Measurements from ENCODE around the gene AIRE.

Gene AIRE

GRCh38 chr21:44314561-44314960 lies 28.9 kb downstream of the AIRE start:
- peaks cover 17 to 100% (median 81%) of the 10 kb centered on the region in 11 experiments for H4K20me1 ChIP-seq
- H3K36me3 ChIP-seq = peaks cover 85 to 100% (median 99%) of the 10 kb centered on the region in 11 experiments
- H3K27ac ChIP-seq = no peak overlapping the region
- peaks cover 0 to 11% (median 8%) of the 10 kb centered on the region in 10 experiments; a peak in 14 of 20 replicates for H3K4me1 ChIP-seq
- H3K4me2 ChIP-seq = no peak overlapping the region
- no peak for TF ChIP-seq Cebpa-rat (IDR thresholded peaks at IDR 0.05)
- H3K9me3 ChIP-seq (replicated peaks in 1 of 11) = no peaks in the 10 kb centered on the region
- no peak overlapping the region for H3K9ac ChIP-seq
- no peak overlapping the region for H3K4me3 ChIP-seq
- no peaks in the 10 kb centered on the region for H3K27me3 ChIP-seq

DNA sequence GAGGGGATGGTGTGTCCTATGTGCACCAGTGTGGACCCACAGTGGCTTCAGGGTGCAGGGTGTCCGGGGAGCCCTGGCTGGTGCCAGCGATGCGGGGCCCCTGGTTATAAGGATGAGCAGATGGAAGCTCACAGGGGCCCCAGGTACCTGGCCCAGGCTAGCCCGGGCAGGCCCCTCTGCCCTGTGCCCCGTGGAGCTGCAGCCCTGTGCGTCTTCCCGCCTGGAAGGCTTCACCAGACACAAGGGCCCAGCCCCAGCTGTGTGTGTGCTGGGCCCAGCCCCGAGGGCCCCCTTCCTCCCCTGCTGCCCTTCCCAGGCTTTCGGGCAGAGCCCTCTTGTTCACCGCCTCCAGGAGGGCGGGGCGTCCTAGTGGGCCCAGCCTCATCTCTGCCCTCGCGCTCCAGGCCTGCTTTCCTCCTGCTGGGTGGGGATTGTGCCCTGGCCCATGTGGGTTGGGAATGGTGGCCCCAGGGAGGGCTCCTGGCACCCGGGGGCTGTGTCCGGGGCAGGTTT lies 30.1 kb downstream of the AIRE start:
- Histone ChIP-seq H3K27ac (peak overlapping the region in 3 of 11 experiments; percentile 8 to 43 (median 40); a peak in 5 of 22 replicates), H4K20me1 (peaks cover 5 to 100% (median 74%) of the 10 kb centered on the region in 11 experiments; a peak in 20 of 22 replicates), H3K4me2 (no peak overlapping the region), H3K4me3 (no peak overlapping the region), H3K27me3 (no peaks in the 10 kb centered on the region), H3K4me1 (no peaks in the 10 kb centered on the region), H3K9me3 (replicated peaks in 1 of 11) (no peaks in the 10 kb centered on the region), H3K36me3 (peaks cover 85 to 100% (median 99%) of the 10 kb centered on the region in 11 experiments), H3K9ac (peak overlapping the region in 1 of 11 experiments; percentile 37; a peak in 1 of 22 replicates)
- TF ChIP-seq Cebpa-rat (IDR thresholded peaks at IDR 0.05) = no peak

DNA sequence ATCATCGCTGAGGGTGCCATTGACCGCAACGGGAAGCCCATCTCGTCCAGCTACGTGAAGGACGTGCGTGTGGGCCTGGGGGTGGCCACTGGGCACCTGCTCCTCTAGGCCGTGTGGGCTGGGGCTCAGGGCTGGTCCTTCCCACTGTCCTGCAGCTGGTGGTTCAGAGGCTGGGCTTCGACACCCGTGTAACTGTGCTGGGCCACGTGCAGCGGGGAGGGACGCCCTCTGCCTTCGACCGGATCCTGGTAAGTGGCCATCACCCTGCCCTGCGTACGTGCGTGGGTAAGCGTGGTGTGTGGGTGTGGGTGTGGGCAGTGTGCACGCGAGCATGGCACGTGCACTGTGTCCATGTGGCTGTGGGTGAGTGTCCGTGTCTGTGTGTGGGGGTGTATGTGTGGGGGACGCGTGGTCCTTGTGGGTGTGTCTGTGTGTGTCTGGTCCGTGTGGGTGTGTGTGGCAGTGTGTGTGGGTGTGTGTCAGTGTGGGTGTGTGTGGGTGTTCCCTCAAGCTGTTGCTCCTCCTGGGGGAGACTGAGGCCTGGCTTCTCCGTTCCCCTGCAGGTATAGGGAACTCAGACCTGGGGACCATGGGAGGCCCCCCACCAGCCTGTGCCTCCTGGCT lies 30.7 kb downstream of the AIRE start:
- no peak overlapping the region for H3K4me3 ChIP-seq
- H3K9ac ChIP-seq = no peak overlapping the region; a peak in 1 of 22 replicates
- no peaks in the 10 kb centered on the region for H3K27me3 ChIP-seq
- peaks cover 4 to 98% (median 70%) of the 10 kb centered on the region in 11 experiments; a peak in 19 of 22 replicates for H4K20me1 ChIP-seq
- no peaks in the 10 kb centered on the region for H3K9me3 ChIP-seq (replicated peaks in 1 of 11)
- H3K27ac ChIP-seq = no peak overlapping the region; a peak in 1 of 22 replicates
- peaks cover 81 to 98% (median 96%) of the 10 kb centered on the region in 11 experiments for H3K36me3 ChIP-seq
- no peak for TF ChIP-seq Cebpa-rat (IDR thresholded peaks at IDR 0.05)
- H3K4me1 ChIP-seq = no peaks in the 10 kb centered on the region
- no peak overlapping the region for H3K4me2 ChIP-seq

GRCh38 chr21:44317241-44317782 lies 31.6 kb downstream of the AIRE start:
- Histone ChIP-seq H3K36me3 (peaks cover 81 to 98% (median 96%) of the 10 kb centered on the region in 11 experiments), H3K9ac (no peak overlapping the region; a peak in 1 of 22 replicates), H3K27ac (no peak overlapping the region), H3K4me2 (no peak overlapping the region), H3K4me1 (no peaks in the 10 kb centered on the region), H4K20me1 (peaks cover 4 to 98% (median 64%) of the 10 kb centered on the region in 11 experiments; a peak in 18 of 22 replicates), H3K27me3 (no peaks in the 10 kb centered on the region), H3K4me3 (no peak overlapping the region), H3K9me3 (replicated peaks in 1 of 11) (no peaks in the 10 kb centered on the region)
- TF ChIP-seq Cebpa-rat (IDR thresholded peaks at IDR 0.05) = no peak

- Histone ChIP-seq H3K4me1 (no peaks in the 10 kb centered on the region), H3K27me3 (no peaks in the 10 kb centered on the region), H3K4me3 (no peak overlapping the region), H4K20me1 (peaks cover 4 to 98% (median 62%) of the 10 kb centered on the region in 11 experiments; a peak in 18 of 22 replicates), H3K27ac (no peak overlapping the region), H3K9ac (no peak overlapping the region), H3K36me3 (peaks cover 81 to 98% (median 96%) of the 10 kb centered on the region in 11 experiments), H3K4me2 (no peak overlapping the region), H3K9me3 (replicated peaks in 1 of 11) (no peaks in the 10 kb centered on the region)
- TF ChIP-seq Cebpa-rat (IDR thresholded peaks at IDR 0.05) = no peak
These were observed 32.2 kb downstream of the AIRE start for GRCh38 chr21:44317871-44318270.

GRCh38 chr21:44318489-44319285 lies 33.0 kb downstream of the AIRE start:
- Histone ChIP-seq H3K27me3 (no peaks in the 10 kb centered on the region), H4K20me1 (peaks cover under 1 to 98% (median 54%) of the 10 kb centered on the region in 11 experiments; a peak in 18 of 22 replicates), H3K4me3 (no peak overlapping the region), H3K4me1 (no peaks in the 10 kb centered on the region), H3K36me3 (peaks cover 79 to 98% (median 96%) of the 10 kb centered on the region in 11 experiments), H3K27ac (no peak overlapping the region), H3K4me2 (no peak overlapping the region), H3K9me3 (replicated peaks in 1 of 11) (no peaks in the 10 kb centered on the region), H3K9ac (no peak overlapping the region)
- TF ChIP-seq Cebpa-rat (IDR thresholded peaks at IDR 0.05) = no peak

DNA sequence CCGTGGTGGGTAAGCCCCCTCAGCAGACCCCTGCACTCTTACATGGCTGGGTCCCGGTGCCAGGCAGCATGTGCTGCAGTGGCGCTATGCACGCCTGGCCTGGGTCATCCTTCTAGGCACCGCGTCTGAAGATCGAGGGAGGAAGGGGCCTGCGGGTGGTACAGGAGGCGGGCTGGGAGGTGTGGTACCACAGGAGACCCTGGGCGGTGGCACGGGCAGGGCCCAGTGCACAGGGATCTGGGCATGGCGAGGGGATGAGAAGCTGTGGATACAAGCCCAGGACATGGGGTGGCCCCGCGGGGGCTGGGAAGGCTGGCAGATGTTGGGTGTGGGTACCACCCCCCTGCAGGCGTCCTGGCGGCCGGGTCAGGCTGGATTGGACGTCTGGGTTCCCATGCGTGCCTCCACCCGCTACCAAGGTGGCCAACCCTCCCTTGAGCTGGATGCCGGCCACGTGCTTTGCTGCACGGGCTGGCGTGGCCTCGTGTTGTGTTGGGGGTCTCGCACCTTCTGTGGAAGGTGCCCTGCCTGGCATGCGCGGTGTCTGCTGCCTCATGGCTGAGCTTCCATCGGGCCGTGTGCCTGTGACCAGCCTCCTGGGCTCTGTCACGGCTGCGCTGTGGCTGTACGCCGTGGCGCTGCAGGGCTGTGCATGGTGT lies 33.9 kb downstream of the AIRE start:
- H3K36me3 ChIP-seq = peaks cover 82 to 98% (median 97%) of the 10 kb centered on the region in 11 experiments
- no peak for TF ChIP-seq Cebpa-rat (IDR thresholded peaks at IDR 0.05)
- no peak overlapping the region for H3K4me2 ChIP-seq
- no peaks in the 10 kb centered on the region for H3K4me1 ChIP-seq
- H4K20me1 ChIP-seq = peaks cover 0 to 98% (median 54%) of the 10 kb centered on the region in 11 experiments; a peak in 18 of 22 replicates
- no peak overlapping the region for H3K27ac ChIP-seq
- H3K4me3 ChIP-seq = no peak overlapping the region
- H3K9ac ChIP-seq = no peak overlapping the region
- no peaks in the 10 kb centered on the region for H3K27me3 ChIP-seq
- H3K9me3 ChIP-seq (replicated peaks in 1 of 11) = no peaks in the 10 kb centered on the region

- peaks cover 92 to 98% (median 97%) of the 10 kb centered on the region in 11 experiments for H3K36me3 ChIP-seq
- H3K27me3 ChIP-seq = no peaks in the 10 kb centered on the region
- no peak overlapping the region for H3K27ac ChIP-seq
- no peaks in the 10 kb centered on the region for H3K9me3 ChIP-seq (replicated peaks in 1 of 11)
- H3K9ac ChIP-seq = no peak overlapping the region
- peaks cover 0 to 9% (median 1%) of the 10 kb centered on the region in 10 experiments; a peak in 7 of 20 replicates for H3K4me1 ChIP-seq
- TF ChIP-seq Cebpa-rat (IDR thresholded peaks at IDR 0.05) = no peak
- no peak overlapping the region for H3K4me3 ChIP-seq
- H4K20me1 ChIP-seq = peaks cover 0 to 98% (median 54%) of the 10 kb centered on the region in 11 experiments; a peak in 19 of 22 replicates
- H3K4me2 ChIP-seq = no peak overlapping the region
These were observed 35.2 kb downstream of the AIRE start for GRCh38 chr21:44320847-44321246.

Data from BLaER1 treated with 17β-estradiol and CSF1 and Interleukin-3, amounts not matched to agents 10 nM and 100 nM (cell line).